ACC112 (cell line): ENCODE data around the gene ERICH6B.

Source experiments
- H2AFZ ChIP-seq: fragments of 200-600 bp; sonication (generic); one replicate; pipeline ENCODE4 v1.6.0; 2017; ENCODE audit warnings: antibody characterized with exemption, low read length; ENCODE audit not compliant: unreplicated experiment
- H3K27ac ChIP-seq: fragments of 200-600 bp; sonication (generic); 2 replicates; pipeline ENCODE4 v1.5.1; 2014; ENCODE audit warnings: low read depth, mild to moderate bottlenecking, antibody characterized with exemption, low read length, moderate library complexity
- H3K27me3 ChIP-seq: fragments of 200-600 bp; sonication (generic); 2 replicates; pipeline ENCODE4 v1.6.1; 2014; ENCODE audit warnings: mild to moderate bottlenecking, antibody characterized with exemption, low read length, moderate library complexity, mixed read lengths; ENCODE audit not compliant: insufficient read depth
- H3K36me3 ChIP-seq: fragments of 200-600 bp; sonication (generic); 2 replicates; pipeline ENCODE4 v1.6.1; 2016; ENCODE audit warnings: mild to moderate bottlenecking, antibody characterized with exemption, low read length, moderate library complexity, mixed read lengths; ENCODE audit not compliant: insufficient read depth
- H3K4me1 ChIP-seq: fragments of 200-600 bp; sonication (generic); one replicate; pipeline ENCODE4 v1.6.1; 2016; ENCODE audit warnings: low read length, mixed read lengths; ENCODE audit not compliant: insufficient read depth, unreplicated experiment, control insufficient read depth
- H3K4me3 ChIP-seq: fragments of 200-600 bp; sonication (generic); 2 replicates; pipeline ENCODE4 v1.5.1; 2014; ENCODE audit warnings: mild to moderate bottlenecking, low read depth, low read length
- H3K79me2 ChIP-seq: fragments of 200-600 bp; sonication (generic); one replicate; pipeline ENCODE4 v1.6.0; 2016; ENCODE audit warnings: low read length; ENCODE audit not compliant: control insufficient read depth, unreplicated experiment, insufficient read depth

ERICH6B gene

DNA sequence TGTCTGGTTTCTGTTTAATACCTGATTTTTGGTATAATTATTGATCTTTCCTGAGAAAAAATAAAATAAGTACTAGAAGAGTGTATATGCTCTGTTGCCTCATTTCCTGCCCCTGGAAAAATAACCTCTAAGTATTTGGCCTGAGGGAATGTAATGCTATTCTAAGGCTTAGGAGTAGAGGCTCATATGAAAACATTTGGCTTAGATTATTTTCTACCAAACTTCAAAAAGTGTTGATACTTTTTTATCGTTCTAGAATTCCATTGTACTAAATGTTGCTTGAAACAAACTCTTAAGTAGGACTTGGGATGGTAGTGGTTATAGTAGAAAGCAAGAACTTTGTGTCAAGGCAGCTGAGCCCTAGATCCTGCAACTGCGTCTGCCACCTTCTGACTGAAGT, 93.0 kb downstream of the ERICH6B start:
- peaks cover 36% of the 10 kb centered on the region for H3K36me3 ChIP-seq
- no peaks in the 10 kb centered on the region for H3K79me2 ChIP-seq
- peaks cover 8% of the 10 kb centered on the region for H3K4me1 ChIP-seq
- H3K27ac ChIP-seq: no peak overlapping the region
- H2AFZ ChIP-seq: no peak overlapping the region
- H3K4me3 ChIP-seq: no peak overlapping the region
- no peaks in the 10 kb centered on the region for H3K27me3 ChIP-seq

DNA sequence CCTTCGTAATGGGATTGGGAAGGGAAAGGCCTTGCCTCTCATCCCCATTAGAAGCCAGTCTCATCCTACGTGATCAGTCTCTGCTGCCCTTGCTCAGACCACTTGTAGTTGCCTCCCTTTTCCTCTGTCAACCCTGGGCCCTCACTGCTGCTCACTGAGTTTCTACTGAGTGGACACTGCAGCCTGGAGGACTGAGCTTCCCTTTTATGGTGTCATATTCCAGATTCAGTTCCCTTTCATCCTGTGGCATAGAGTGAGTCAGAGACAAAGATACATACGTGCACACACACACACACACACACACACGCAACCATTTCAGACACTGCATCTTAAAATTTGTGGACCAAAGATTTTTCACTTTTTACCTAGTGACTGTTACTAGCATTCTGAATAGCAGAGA, 94.2 kb downstream of the ERICH6B start:
- no peak overlapping the region for H3K27ac ChIP-seq
- H2AFZ ChIP-seq: no peak overlapping the region
- peaks cover 8% of the 10 kb centered on the region for H3K4me1 ChIP-seq
- no peaks in the 10 kb centered on the region for H3K79me2 ChIP-seq
- no peak overlapping the region for H3K4me3 ChIP-seq
- H3K27me3 ChIP-seq: no peaks in the 10 kb centered on the region
- H3K36me3 ChIP-seq: peaks cover 43% of the 10 kb centered on the region

DNA sequence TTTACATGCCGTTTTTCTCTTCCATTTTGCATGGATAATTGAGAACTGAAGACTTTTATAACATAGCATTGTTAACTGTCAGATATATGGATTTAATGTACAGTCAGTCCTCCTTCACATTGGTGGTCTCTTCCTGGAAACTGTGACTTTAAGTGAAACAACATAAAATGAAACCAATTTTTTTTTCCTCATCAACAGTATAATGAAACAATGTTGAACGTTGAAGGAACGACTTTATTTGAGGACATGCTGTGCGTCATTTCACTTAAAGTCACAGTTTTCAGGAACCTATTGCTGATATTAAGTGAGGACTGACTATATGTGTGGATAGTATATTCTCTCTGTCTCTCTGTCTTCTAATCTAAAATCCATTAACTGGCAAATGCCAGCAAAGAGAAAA, 96.0 kb downstream of the ERICH6B start:
- peaks cover 43% of the 10 kb centered on the region for H3K36me3 ChIP-seq
- H3K4me3 ChIP-seq: no peak overlapping the region
- no peaks in the 10 kb centered on the region for H3K27me3 ChIP-seq
- H3K4me1 ChIP-seq: peaks cover 8% of the 10 kb centered on the region
- no peaks in the 10 kb centered on the region for H3K79me2 ChIP-seq
- no peak overlapping the region for H2AFZ ChIP-seq
- H3K27ac ChIP-seq: no peak overlapping the region

DNA sequence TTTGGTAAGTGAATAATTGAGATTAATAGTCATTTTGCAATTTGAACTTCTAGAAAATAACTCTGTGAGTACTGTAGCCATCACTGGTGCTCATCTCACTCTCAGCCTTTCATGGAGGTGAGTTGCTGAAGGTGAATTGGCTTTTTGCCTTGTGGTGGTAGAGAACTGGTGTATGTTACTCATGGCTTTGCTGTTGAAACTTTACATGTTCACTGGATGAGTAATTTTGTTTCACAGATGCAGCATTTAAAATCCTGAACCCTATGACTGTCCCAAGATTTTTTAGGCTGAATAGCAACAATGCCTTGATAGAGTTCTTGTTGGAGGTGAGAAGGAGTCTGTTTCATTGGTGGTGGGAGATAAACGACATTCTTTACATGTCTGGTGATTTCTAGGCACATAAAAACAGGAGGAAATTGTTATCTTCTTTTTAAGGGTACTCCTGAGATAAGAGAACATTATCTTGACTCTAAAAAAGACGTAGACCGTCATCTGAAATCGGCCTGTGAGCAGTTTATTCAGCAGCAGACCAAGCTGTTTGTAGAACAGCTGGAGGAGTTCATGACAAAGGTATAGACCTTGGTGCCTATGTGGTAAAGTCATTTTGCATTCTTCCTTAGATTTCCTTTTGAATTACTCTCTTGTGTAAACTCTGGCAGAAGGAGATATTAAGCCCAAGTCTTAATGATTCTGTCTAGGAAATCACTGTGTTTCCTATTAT, 96.9 kb downstream of the ERICH6B start:
- H3K27ac ChIP-seq: no peak overlapping the region
- H2AFZ ChIP-seq: no peak overlapping the region
- peaks cover 8% of the 10 kb centered on the region for H3K4me1 ChIP-seq
- H3K79me2 ChIP-seq: no peaks in the 10 kb centered on the region
- H3K27me3 ChIP-seq: no peaks in the 10 kb centered on the region
- peaks cover 46% of the 10 kb centered on the region for H3K36me3 ChIP-seq
- H3K4me3 ChIP-seq: no peak overlapping the region

DNA sequence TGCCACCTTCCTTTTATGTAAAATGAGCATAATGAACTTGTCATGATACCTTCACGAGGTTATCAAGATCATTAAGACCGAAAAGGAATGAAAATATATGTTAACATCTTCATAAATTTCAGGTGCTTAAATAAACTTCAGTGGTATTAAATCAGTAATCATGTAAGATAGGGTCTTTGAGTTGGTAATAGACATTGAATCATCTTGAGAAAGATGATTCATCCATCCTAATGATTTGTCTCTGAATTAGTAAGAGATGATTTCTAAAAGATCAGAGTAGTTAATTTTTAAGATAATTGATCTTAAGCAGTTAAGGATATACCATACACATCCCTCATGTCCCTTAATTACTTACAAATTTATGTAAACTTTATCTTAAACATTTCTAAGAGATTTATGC, 98.8 kb downstream of the ERICH6B start:
- peaks cover 55% of the 10 kb centered on the region for H3K36me3 ChIP-seq
- H3K79me2 ChIP-seq: no peaks in the 10 kb centered on the region

DNA sequence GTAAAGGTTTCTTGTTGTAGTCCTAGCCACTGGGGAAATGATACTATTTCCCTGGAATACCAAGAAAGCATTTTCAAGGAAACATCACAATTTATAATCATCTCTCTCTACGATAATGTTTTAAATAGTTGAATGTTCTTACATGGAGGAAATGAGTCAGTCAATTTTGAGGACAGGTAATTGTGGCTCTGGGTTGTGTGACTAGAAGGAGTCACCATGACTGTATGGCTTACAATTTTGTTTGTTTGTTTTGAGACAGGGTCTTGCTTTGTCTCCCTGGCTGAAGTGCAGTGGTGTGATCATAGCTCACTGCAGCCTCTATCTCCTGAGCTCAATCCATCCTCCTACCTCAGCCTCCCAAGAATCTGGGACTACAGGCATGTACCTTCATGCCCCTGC, 103.4 kb downstream of the ERICH6B start:
- Histone ChIP-seq H3K27ac (peak overlapping the region; percentile 89), H3K4me1 (peaks cover 6% of the 10 kb centered on the region), H3K36me3 (peaks cover 34% of the 10 kb centered on the region), H3K4me3 (no peak overlapping the region), H3K27me3 (no peaks in the 10 kb centered on the region), H2AFZ (no peak overlapping the region), H3K79me2 (no peaks in the 10 kb centered on the region)

More for the DNA sequence above, 98.8 kb downstream of the ERICH6B start:
- H3K4me3 ChIP-seq: no peak overlapping the region
- no peaks in the 10 kb centered on the region for H3K27me3 ChIP-seq
- no peak overlapping the region for H3K27ac ChIP-seq
- peaks cover 12% of the 10 kb centered on the region for H3K4me1 ChIP-seq
- H2AFZ ChIP-seq: no peak overlapping the region

DNA sequence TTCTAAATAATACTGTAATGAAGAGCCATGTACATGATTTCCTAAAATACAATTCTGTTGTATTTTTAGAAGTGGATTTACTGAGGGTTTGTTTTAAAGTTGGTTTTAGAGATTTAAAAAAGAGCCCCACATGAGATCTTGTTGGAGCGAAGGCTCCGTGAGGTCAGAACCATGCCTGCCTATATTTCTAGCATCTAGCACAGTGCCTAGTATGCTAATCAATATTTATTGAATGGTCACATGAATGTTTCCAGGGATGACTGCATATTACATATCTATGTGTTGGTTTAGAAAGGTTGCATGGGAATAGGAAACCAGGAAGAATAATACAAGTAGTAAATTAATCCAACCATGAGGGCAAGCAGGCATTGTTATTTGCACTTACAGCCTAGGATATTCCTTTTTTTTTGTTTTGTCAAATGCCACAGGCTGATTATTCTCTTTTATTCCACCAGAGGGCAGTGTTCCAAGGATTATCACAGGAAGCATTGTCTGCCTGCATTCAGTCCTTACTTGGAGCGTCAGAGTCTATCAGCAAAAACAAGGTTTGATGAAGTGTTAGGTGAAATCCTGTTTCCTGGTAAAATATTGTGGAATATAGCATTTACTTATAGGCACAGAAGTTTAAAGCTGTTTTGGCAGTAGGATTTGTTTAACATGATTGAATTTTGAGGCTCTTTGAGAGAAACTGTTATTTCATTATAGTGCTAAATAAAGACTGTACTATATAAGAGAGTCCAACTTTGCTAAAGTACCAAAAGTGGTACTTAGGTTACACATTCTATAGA, 104.0 kb downstream of the ERICH6B start:
- Histone ChIP-seq H3K27me3 (no peaks in the 10 kb centered on the region), H2AFZ (no peak overlapping the region), H3K4me1 (peaks cover 6% of the 10 kb centered on the region), H3K27ac (peak overlapping the region; percentile 89), H3K36me3 (peaks cover 35% of the 10 kb centered on the region), H3K4me3 (no peak overlapping the region), H3K79me2 (no peaks in the 10 kb centered on the region)

DNA sequence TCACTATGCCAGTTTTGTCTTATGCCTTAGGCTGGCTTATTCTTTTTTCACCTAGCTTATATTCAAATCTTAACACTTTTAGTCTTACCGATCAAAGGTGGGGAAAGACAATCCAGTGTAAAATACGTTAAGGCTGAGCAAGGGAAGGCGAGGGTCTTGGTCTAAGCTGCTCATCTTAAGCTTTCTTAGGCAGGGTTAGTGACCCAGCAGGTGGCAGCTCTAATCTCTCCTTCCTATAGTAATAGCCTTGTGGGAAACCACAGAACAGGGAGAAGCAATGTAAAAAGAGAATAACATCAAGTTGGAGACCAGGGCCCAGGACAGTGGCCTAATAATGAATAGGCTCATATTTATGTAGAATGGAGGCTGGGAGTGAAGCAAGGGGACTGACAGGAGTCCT, 104.9 kb downstream of the ERICH6B start:
- Histone ChIP-seq H3K4me1 (peaks cover 6% of the 10 kb centered on the region), H3K27me3 (no peaks in the 10 kb centered on the region), H3K36me3 (peaks cover 28% of the 10 kb centered on the region), H3K4me3 (no peak overlapping the region), H3K79me2 (no peaks in the 10 kb centered on the region), H3K27ac (no peak overlapping the region), H2AFZ (no peak overlapping the region)

DNA sequence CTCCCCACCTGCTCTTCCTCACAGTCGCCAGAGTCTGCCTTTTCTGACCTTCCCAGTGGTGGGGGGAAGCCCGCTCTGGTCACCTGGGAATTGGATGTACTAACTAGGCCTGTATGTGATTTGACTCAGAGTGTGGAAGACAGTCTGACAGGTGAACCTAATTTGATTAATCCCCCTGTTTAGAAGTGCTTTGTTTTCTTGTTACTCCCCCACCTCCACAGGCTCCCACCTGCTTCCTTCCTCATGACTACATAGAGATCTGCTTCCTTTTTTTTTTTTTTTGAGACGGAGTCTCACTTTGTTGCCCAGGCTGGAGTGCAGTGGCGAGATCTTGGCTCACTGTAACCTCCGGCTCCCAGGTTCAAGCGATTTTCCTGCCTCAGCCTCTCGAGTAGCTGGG, 106.8 kb downstream of the ERICH6B start:
- H2AFZ ChIP-seq: no peak overlapping the region
- H3K27me3 ChIP-seq: no peaks in the 10 kb centered on the region
- H3K4me3 ChIP-seq: no peak overlapping the region
- no peak overlapping the region for H3K27ac ChIP-seq
- H3K36me3 ChIP-seq: peaks cover 35% of the 10 kb centered on the region
- H3K4me1 ChIP-seq: peaks cover 6% of the 10 kb centered on the region
- peaks cover 4% of the 10 kb centered on the region for H3K79me2 ChIP-seq

DNA sequence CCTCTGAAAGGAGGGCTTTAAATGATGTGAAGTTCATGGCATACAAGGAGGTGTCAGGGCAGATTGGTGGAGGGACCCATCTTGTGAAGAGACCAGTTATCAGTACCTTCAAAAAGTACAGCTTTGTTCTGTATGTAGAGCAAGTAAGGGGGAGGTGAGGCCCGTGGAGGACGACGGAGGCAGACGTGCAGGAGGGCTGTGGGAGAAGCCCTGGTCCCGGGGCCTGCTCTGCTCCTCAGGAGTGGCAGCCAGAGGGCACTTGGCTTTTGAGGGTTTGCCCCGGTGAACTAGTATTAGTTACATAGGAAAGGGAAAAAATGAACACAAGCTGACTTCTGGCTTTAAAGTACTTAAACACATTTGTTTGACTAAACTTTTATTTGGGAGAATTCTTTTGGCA, 108.7 kb downstream of the ERICH6B start:
- H2AFZ ChIP-seq: no peak overlapping the region
- peaks cover 6% of the 10 kb centered on the region for H3K4me1 ChIP-seq
- H3K27ac ChIP-seq: no peak overlapping the region
- H3K79me2 ChIP-seq: peaks cover 21% of the 10 kb centered on the region
- no peak overlapping the region for H3K4me3 ChIP-seq
- no peaks in the 10 kb centered on the region for H3K27me3 ChIP-seq
- peaks cover 35% of the 10 kb centered on the region for H3K36me3 ChIP-seq

DNA sequence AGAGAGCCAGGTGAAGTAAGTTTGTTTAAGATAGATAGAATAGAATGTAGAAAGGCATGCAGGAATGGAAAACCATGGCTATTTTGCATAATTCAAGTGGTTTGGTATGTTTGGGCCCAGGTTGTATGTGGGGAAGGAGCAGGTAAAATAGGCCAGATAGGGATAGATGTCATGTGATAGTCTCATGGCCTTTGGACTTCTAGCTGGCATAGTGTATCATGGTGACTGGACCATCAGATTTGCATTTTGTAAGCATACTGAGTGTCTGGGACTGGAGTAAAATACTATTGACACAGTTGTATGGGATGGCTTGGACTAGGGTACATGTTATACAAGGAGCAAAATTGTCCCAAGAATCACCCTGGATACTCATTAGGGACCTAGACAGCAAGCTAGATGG, 111.9 kb downstream of the ERICH6B start:
- H2AFZ ChIP-seq: no peak overlapping the region

More for the DNA sequence above, 111.9 kb downstream of the ERICH6B start:
- Histone ChIP-seq H3K79me2 (peaks cover 21% of the 10 kb centered on the region), H3K36me3 (peaks cover 41% of the 10 kb centered on the region), H3K4me1 (peaks cover 28% of the 10 kb centered on the region), H3K4me3 (no peak overlapping the region), H3K27ac (no peak overlapping the region), H3K27me3 (no peaks in the 10 kb centered on the region)
